Peyer's patch (tissue), 4 donors: Measurements from ENCODE around the gene RAB11FIP2. TPM values are rescaled to one million over a fixed set of nuclear protein-coding genes. Genes with fewer than 3 reads are reported as not detected.

ENCODE experiments used
- DNase-seq, 3 donors: peaks; one replicate each; pipeline ENCODE4 v3.0.0-alpha.2; 2017 to 2019
- H3K27ac ChIP-seq, 4 donors: fragments of 200-600 bp; sonication (generic); one replicate each; pipeline ENCODE4 v1.5.1; 2016 to 2019
- H3K27me3 ChIP-seq, 2 donors: fragments of 200-600 bp; sonication (generic); one replicate each; pipeline ENCODE4 v1.5.1; 2019
- H3K36me3 ChIP-seq, 3 donors: fragments of 200-600 bp; sonication (generic); one replicate each; pipeline ENCODE4 v1.5.1; 2016 to 2019
- H3K4me1 ChIP-seq, 4 donors: fragments of 200-600 bp; sonication (generic); one replicate each; pipeline ENCODE4 v1.5.1; 2016 to 2019
- H3K4me3 ChIP-seq, 4 donors: fragments of 200-600 bp; sonication (generic); 1 replicate in 3 of 4; 2 replicates in 1 of 4; pipeline ENCODE4 v1.5.1; 2016 to 2019; ENCODE audit warnings: mild to moderate bottlenecking in 1 of 4
- H3K9me3 ChIP-seq, 4 donors: fragments of 200-600 bp; sonication (generic); one replicate each; pipeline ENCODE4 v1.5.1; 2016 to 2019; ENCODE audit warnings: mild to moderate bottlenecking in 1 of 4
- POLR2A ChIP-seq, 2 donors: fragments of 450-650 bp; IDR thresholded peaks; one replicate each; pipeline ENCODE4 v1.5.1; 2017; ENCODE audit warnings: antibody characterized with exemption in 2 of 2, mild to moderate bottlenecking in 2 of 2, moderate library complexity in 2 of 2
- total RNA-seq, 4 donors: library from RNA; depleted of rRNA; stranded (reverse); fragments of >200 nt; gene quantifications; one replicate each; pipeline ENCODE4 v1.1.0, GENCODE V29; 2016
- TF ChIP-seq, protein P1 (sequence below), 6 experiments: fragments of 450-650 bp in 4 of 6; fragments of 200-600 bp in 2 of 6; sonication (generic) in 1 of 6; IDR thresholded peaks; one replicate each; pipeline ENCODE4 v1.5.1; 2017 to 2019; ENCODE audit warnings: antibody characterized with exemption in 6 of 6, mild to moderate bottlenecking in 3 of 6, moderate library complexity in 1 of 6

Gene RAB11FIP2
- total RNA-seq, 4 donors from 2014 or later: 7.4 to 42.9 (median 16.2) TPM

DNA sequence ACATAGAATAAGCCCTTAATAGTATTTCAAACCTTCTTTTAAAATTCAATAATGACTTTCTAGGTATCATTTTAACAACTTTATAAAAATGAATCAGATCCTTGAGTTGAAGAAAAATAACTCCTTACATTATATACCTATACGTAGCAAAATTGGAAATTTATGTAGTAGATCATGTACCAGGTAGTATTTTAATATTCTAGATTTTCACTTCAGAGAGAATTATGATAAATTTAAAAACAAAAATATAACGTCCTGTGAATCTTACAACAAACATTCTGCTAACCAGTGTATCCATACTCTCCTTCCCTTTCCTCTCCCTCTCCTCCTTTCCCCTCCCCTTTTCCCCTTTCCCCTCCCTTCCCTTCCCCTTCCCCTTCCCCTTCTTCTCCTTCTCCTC is 6.1 kb upstream of the RAB11FIP2 start:
- Histone ChIP-seq H3K27ac (no peak overlapping the region), H3K27me3 (no peaks in the 10 kb centered on the region), H3K36me3 (no peaks in the 10 kb centered on the region), H3K4me1 (no peaks in the 10 kb centered on the region), H3K4me3 (no peak overlapping the region), H3K9me3 (no peaks in the 10 kb centered on the region)
- no peak for DNase-seq
- TF ChIP-seq POLR2A (IDR thresholded peaks at IDR 0.05): no peak
- TF ChIP-seq, protein P1, sequence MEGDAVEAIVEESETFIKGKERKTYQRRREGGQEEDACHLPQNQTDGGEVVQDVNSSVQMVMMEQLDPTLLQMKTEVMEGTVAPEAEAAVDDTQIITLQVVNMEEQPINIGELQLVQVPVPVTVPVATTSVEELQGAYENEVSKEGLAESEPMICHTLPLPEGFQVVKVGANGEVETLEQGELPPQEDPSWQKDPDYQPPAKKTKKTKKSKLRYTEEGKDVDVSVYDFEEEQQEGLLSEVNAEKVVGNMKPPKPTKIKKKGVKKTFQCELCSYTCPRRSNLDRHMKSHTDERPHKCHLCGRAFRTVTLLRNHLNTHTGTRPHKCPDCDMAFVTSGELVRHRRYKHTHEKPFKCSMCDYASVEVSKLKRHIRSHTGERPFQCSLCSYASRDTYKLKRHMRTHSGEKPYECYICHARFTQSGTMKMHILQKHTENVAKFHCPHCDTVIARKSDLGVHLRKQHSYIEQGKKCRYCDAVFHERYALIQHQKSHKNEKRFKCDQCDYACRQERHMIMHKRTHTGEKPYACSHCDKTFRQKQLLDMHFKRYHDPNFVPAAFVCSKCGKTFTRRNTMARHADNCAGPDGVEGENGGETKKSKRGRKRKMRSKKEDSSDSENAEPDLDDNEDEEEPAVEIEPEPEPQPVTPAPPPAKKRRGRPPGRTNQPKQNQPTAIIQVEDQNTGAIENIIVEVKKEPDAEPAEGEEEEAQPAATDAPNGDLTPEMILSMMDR (IDR thresholded peaks at IDR 0.05): no peak

- Histone ChIP-seq H3K9me3 (no peaks in the 10 kb centered on the region), H3K27ac (no peak overlapping the region)
- TF ChIP-seq, protein P1 (IDR thresholded peaks at IDR 0.05): no peak
- no peak for TF ChIP-seq POLR2A (IDR thresholded peaks at IDR 0.05)
Observed at GRCh38 chr10:118047880-118048279, 1.1 kb upstream of the RAB11FIP2 start.

DNA sequence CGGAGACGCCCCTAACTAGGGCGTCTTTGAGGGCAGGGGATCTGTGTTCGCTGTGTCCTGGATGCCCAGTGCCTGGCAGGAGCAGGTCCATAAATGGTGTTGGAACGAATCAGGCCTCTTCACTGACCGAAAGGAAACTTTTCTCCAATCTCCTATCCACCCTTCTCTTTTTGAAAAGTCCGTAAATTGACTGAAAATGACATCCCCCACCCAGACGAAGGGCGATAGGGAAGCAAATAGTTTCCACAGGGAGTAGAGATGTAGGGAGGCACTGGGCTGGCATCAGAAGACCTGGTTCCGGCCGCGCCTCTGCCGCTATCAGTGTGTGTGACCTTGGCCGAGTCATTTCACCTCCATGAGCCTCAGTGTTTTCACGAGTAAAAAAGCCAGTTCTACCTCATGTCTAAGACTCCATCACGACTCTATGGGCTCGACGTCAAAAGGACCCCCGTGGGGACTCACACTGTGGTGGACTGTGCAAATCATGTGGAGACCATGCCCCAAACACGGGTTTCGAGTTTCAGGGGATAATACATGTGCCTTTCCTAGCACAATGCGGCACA is 497 bp upstream of the RAB11FIP2 start:
- Histone ChIP-seq H3K27me3 (no peaks in the 10 kb centered on the region), H3K4me1 (peaks cover 0 to 19% (median 6%) of the 10 kb centered on the region in 4 donors), H3K36me3 (no peaks in the 10 kb centered on the region), H3K4me3 (peak overlapping the region; percentile 86 to 96 (median 91)), H3K9me3 (no peaks in the 10 kb centered on the region), H3K27ac (peak overlapping the region; percentile 82 to 97 (median 88))
- DNase-seq: peak in 2 of 3 donors; percentile 46
- TF ChIP-seq, protein P1 (IDR thresholded peaks at IDR 0.05): no peak
- no peak for TF ChIP-seq POLR2A (IDR thresholded peaks at IDR 0.05)

More at GRCh38 chr10:118047880-118048279, 1.1 kb upstream of the RAB11FIP2 start:
- DNase-seq: no peak
- no peak overlapping the region for H3K4me3 ChIP-seq
- H3K36me3 ChIP-seq: no peaks in the 10 kb centered on the region
- H3K4me1 ChIP-seq: peaks cover 0 to 19% (median 6%) of the 10 kb centered on the region in 4 donors
- no peaks in the 10 kb centered on the region for H3K27me3 ChIP-seq

- H3K9me3 ChIP-seq: no peaks in the 10 kb centered on the region
- H3K36me3 ChIP-seq: no peaks in the 10 kb centered on the region
- H3K27ac ChIP-seq: peak overlapping the region; percentile 82 to 97 (median 88)
- no peaks in the 10 kb centered on the region for H3K27me3 ChIP-seq
- peaks cover 0 to 19% (median 6%) of the 10 kb centered on the region in 4 donors for H3K4me1 ChIP-seq
- TF ChIP-seq, protein P1 (IDR thresholded peaks at IDR 0.05): no peak
- no peak for TF ChIP-seq POLR2A (IDR thresholded peaks at IDR 0.05)
- H3K4me3 ChIP-seq: peak overlapping the region; percentile 86 to 96 (median 91)
- DNase-seq: peak in 2 of 3 donors; percentile 30 to 67
Observed at GRCh38 chr10:118045837-118046394, 825 bp downstream of the RAB11FIP2 start.

DNA sequence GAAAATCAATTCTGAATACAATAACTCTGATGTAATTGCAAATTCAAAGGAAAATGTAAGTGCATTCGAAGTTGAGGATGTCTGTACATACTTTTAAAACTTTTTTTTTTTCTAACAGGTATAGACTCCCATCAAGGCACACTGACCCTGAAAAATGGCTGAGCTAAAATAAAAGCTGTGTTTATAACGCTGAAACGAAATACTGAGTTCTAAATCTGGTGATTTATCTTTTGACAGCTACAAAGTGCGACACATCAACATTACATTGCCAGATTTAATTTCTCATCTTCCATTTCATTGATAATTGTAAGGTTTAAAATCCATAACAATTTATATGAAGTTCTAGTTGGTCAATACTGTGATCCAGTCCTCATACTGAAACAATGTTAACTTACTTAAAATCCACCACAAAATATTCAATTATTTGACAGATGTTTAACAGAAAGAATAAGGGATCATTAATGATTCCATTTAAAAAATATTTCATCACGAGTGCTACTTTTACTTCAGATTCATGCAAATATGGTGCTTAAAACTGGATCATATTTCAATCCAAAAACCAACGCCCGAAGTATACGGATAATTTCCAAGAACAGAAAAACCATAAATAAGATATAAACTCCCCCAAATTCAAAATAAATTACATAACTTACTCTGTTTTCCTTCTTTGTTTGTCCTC is 1.4 kb downstream of the RAB11FIP2 start:
- no peak for TF ChIP-seq POLR2A (IDR thresholded peaks at IDR 0.05)
- TF ChIP-seq, protein P1 (IDR thresholded peaks at IDR 0.05): no peak
- Histone ChIP-seq H3K4me1 (peaks cover 0 to 19% (median 6%) of the 10 kb centered on the region in 4 donors), H3K9me3 (no peaks in the 10 kb centered on the region), H3K27ac (peak overlapping the region in 2 of 4 donors; percentile 92 to 97), H3K4me3 (peak overlapping the region in 3 of 4 donors; percentile 91 to 96 (median 91)), H3K27me3 (no peaks in the 10 kb centered on the region), H3K36me3 (no peaks in the 10 kb centered on the region)
- no peak for DNase-seq
